Measurements from ENCODE around the gene GALNT18.

The GALNT18 gene

DNA sequence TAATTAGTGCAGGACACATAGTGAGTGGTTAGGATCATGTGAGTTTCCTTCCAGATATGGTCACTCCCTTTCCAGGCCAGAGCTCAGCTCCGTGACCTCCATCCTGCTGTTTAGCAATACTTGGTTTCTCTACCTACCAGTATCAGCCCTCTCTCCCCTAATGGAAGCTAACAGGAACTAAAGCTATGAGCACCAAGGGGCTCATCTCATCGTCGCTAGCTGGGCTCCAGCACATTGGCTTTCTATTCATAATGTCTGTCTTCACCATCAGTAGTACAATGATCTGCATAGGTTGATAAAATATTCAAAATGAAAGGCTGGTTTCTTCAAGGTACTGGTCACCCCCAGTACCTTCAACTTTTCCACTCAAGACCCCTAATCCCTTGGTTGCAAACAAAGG is 2.4 kb upstream of the GALNT18 start:
- no peak for DNase-seq

DNA sequence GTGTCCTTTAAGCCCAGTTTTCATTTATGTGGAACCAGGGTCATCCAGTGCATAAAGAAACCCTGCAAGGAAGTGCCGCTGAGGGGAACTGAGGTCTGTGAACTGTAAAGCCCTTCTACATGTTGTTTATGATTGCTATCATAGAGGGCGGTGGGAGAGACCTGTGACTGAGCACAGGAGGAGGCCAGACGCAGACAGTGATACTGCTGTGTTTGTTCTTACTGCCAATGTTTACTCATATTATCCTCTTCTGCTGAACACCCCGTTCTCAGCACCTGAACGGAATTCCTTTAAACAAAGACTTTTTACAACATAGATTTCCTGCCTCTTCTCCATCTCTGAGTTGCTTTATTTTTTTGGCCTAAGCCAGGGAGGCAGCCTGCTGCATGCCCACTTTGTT is 967 bp upstream of the GALNT18 start:
- no peak for DNase-seq

DNA sequence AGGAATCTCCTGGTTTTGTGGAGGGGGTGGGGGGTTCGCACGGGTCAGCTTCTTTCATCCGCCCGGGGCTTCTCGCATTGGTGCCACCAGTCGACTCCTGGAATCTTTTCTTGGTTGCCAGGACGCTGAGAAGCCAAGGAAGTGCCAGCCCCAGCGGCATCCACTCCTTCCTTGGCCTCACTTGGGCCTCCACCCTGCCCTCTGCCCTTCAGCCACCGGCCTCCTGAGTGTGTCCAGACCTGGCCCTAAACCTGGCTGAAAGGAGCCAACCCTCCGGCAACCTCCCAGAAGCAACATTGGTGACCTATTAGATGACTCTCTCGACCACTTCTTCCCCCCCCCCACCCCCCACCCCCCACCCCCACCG is 518 bp upstream of the GALNT18 start:
- no peak for DNase-seq

DNA sequence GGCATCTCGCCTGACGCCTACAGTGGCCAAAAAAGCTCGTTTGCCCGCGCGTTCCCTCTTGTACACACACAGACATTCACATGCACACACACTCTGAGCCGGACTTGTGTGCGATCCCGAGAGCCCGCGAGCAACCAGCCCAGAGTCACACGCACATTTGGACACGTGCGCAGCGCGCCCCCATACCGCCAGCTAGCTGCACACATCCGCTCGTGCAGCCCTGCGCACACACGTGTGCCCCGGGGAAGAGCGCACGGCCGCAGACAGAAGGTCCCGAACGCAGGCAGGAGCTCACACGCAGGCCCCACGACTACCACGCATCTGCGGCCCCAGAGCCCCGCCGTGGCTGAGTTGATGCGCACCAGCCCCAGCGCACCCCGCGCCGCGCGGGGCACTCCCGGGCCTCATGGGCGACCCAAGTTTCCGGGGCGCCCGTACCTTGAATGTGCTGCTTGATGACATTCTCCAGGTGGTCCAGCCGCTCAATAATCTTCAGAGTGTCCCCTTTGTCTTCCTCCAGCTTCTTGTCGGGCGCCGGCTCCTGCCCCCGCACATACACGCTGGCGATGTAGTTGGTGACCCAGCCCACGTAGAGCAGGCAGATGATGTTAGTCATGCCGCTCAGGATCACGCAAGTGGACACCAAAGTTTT is 758 bp downstream of the GALNT18 start:
- DNase-seq = peak in 1 of 2 experiments; percentile 19

DNA sequence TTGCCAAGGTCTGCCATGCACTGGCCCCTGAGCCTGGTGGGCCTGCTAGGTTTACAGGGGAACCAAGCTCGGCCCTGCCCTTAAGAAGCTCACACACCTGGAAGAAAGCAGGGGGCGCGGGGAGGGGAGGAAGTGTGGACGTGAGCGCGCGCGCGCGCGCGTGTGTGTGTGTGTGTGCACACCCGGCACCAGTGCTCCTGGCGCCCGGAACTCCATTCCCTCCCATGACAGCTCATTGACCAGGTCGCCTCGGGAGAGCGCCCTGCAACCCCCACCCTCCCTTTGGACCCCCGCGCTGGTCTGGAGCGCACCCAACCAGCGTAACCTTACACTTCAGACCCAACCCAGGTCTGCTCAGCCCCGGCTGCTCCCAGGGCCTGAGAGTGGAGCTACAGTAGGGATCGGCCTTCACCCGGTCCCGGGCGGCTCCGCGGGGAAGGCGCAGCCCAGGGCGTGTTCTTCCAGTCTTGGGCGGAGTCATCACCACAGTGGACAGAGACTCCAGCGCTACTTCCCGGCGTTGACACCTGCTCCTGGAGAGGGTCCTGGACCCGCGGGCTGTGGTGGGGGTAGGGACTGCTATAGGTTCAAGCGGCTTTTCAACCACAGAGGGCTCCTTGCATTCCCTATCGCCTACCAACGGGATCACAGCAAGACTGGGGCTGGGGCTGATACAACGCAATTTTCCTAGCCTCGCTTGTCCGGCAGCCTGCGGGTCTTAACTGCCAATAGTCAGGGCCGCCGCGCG is 1.5 kb downstream of the GALNT18 start:
- no peak for DNase-seq

GRCh38 chr11:11618973-11619435 is 2.8 kb downstream of the GALNT18 start:
- DNase-seq = no peak

- DNase-seq = no peak
These were observed 6.7 kb downstream of the GALNT18 start for GRCh38 chr11:11615086-11615485.

DNA sequence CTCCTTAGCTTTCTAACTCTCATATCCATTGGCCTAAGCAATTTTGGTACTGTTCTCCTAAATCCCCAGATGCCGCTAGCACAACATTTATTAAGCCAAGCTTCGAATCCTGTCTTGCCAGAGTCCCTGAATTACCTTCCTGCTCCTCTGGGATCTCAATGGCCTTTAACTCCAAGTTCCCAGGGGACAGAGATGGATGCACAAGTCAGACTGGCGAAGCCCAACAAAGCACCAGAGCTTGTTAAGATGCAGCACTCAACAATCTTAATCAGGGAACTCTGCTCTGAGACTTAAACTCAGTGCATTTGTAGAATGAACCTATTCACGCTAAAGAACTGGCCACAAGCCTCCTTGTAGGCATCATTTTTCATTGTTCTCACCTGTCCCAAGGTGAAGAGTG is 9.4 kb downstream of the GALNT18 start:
- DNase-seq = no peak

GRCh38 chr11:11611381-11611780 is 10.4 kb downstream of the GALNT18 start:
- DNase-seq = no peak

GRCh38 chr11:11608783-11609232 is 13.0 kb downstream of the GALNT18 start:
- DNase-seq = no peak

DNA sequence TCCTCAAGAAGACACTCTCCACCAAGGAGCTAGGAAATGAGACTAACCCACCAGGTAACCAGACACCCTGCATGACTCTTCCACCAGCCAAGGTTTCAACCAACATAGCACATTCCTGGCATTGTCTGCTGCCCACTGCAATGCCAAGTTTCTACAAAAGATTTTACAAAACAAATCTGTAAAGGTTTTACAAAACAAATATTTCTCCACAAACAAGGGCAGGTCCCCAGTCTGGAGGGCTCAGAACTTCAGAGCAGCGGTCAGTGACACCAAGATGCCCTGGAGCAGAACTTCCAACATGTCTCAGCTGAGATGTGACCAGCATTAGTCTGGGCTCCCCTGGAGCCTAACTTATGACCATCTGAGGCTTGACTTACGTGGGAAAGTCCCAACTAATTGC is 14.0 kb downstream of the GALNT18 start:
- no peak for DNase-seq

- no peak for DNase-seq
These were observed 15.9 kb downstream of the GALNT18 start for GRCh38 chr11:11605821-11606450.

- DNase-seq = no peak
These were observed 16.6 kb downstream of the GALNT18 start for GRCh38 chr11:11605181-11605580.

- DNase-seq = no peak
These were observed 17.3 kb downstream of the GALNT18 start for GRCh38 chr11:11604370-11604990.

- DNase-seq = no peak
These were observed 19.8 kb downstream of the GALNT18 start for GRCh38 chr11:11602011-11602410.

- no peak for DNase-seq
These were observed 21.5 kb downstream of the GALNT18 start for GRCh38 chr11:11600288-11600687.

GRCh38 chr11:11598243-11598642 is 23.6 kb downstream of the GALNT18 start:
- no peak for DNase-seq

DNA sequence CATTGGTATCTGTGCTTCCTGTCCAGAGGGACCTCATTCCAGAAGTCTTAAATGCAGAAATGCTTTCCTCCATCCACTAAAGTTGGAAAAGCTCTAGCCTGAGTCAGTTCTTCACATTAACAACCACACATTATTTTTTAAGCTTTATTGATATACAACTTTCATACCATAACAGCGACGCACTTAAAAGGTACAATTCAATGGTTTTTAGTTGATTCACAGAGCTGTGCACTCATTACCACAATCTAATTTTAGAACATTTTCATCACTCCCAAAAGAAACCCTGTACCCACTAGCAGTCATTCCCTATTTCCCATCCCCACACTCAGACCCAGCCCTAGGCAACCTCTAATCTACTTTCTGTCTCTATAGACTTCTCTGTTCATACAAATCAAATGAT is 27.6 kb downstream of the GALNT18 start:
- DNase-seq = no peak

DNA sequence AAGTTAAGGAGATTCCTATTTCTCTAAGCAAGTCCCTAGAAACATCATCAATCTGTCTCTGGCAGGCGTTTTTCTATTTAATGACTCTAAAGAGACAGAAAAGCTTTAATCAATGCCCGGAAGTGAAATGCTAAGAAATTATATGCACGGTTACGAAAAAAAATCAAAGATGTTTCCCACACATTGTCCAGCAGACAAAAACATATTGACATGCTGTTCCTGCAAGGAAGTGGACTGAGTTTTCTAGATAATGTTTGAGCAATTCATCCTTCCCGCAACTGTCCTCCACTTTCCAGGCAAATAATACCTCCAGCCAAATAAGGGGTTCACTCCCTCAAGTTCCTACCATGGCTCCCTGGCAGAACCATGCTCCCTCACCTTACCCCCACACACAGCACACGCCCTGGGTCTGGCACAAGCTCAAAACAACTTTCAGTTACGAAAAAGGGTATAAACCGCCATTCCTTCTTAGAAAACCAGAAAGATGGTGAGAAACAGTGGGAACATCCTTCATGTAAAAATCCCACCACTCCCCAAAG is 29.6 kb downstream of the GALNT18 start:
- no peak for DNase-seq

- no peak for DNase-seq
These were observed 32.4 kb downstream of the GALNT18 start for GRCh38 chr11:11589437-11589836.

DNA sequence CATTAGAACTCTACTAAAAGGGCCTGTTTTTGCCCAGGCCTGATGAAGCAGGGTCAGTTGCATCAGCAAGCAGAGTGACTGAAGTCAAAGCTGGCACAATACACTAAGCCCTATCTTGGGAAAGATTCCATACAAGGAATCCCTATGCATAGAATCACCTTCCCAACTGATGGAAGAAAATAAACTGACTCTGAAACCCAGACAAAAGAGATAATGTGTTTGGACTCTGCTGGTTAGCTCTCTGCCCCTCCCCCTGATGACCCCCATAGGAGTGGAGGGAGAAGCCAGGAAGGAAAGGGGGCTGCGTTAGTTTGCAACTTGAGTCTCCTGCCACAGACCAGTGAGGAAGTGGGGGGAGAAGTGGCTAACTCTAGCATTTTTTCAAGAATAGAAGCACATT is 32.9 kb downstream of the GALNT18 start:
- DNase-seq = no peak

DNA sequence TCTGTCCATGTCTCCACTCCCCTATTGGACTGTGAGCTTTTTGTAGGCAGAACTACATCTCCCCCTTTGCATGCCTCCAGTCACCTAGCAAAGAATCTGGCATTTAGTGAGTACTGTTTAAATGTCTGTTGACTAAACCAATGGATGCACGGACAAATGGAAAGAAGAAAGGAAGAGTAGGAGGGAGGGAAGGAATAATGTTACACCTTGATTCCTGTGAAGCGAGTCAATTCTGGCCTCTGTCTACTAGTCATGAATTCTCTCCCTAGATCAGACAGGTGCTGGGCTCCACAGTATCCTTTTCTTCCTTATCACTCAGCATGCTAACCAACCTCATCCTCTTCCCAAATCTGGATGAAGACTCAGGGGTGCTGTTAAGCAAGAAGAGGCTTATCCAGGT is 33.6 kb downstream of the GALNT18 start:
- DNase-seq = no peak

- no peak for DNase-seq
These were observed 34.7 kb downstream of the GALNT18 start for GRCh38 chr11:11587122-11587521.

Data from cerebellar nuclear complex (tissue), 1 donor.